K562 (cell line): Measurements from ENCODE around the gene SNCG. TPM values are rescaled to one million over a fixed set of nuclear protein-coding genes. Genes with fewer than 3 reads are reported as not detected.

Source experiments
- ATAC-seq: fragments of 200-7000 bp; cut with Tn5 transposase; 3 replicates; pipeline ENCODE4 v1.9.1; 2020; ENCODE audit warnings: moderate library complexity
- BruUV-seq: library from RNA; stranded (reverse); fragments of 400-500 nt; replicated peaks from 2 replicates; lab custom pipeline; 2021; lab: Mats Ljungman, UMichigan
- CTCF ChIA-PET: fragments of 300-600 bp; formaldehyde crosslinking; extraction: SDS; loops from one replicate; lab custom pipeline; 2021; ENCODE audit warnings: low intra/inter-chr PET ratio; lab: Yijun Ruan, JAX
- POLR2A ChIA-PET: fragments of 300-600, 350-650 bp; sonication (Branson Sonifier 250); formaldehyde crosslinking; extraction: SDS; loops from one replicate; lab custom pipeline; 2021; ENCODE audit warnings: antibody characterized with exemption, inconsistent platforms; lab: Yijun Ruan, JAX
- DNase-seq, 4 experiments: peaks; one replicate each; pipeline versions ENCODE4 v3.0.0 to v3.0.0-alpha.2; 2011 to 2018; ENCODE audit warnings: low spot score in 3 of 4, mixed read lengths in 3 of 4; ENCODE audit errors: extremely low read depth in 1 of 4
- FAIRE-seq: peaks from 2 replicates; lab custom pipeline; 2011; peaks lifted over from hg19 to GRCh38; lab: Jason Lieb, UNC
- H2AFZ ChIP-seq: 2 replicates; pipeline ENCODE4 v1.6.0; 2011; ENCODE audit warnings: low read depth, low read length, control low read depth, inconsistent platforms
- H3K27ac ChIP-seq: fragments of 200-600 bp; 3 replicates; pipeline ENCODE4 v1.8.0; 2011; ENCODE audit warnings: low read depth, mild to moderate bottlenecking, control low read depth, inconsistent platforms, low read length, moderate library complexity, mixed read lengths; ENCODE audit errors: extremely low read depth
- H3K27me3 ChIP-seq, 2 experiments: fragments of 300-600 bp in 1 of 2; 2 replicates in 1 of 2; 3 replicates in 1 of 2; pipeline versions ENCODE4 v1.6.0 to v1.8.0; 2011; ENCODE audit warnings: inconsistent platforms in 2 of 2, low read length in 2 of 2, mild to moderate bottlenecking in 1 of 2, mixed read lengths in 1 of 2, moderate library complexity in 1 of 2; ENCODE audit not compliant: control insufficient read depth in 2 of 2, insufficient read depth in 2 of 2
- H3K36me3 ChIP-seq: fragments of 300-600 bp; 3 replicates; pipeline ENCODE4 v1.8.0; 2011; ENCODE audit warnings: mild to moderate bottlenecking, low read length, inconsistent platforms; ENCODE audit not compliant: control insufficient read depth, insufficient read depth
- H3K4me1 ChIP-seq, 2 experiments: fragments of 200-600 bp in 1 of 2; replicated peaks in 1 of 2; 2 replicates in 1 of 2; 3 replicates in 1 of 2; pipeline versions ENCODE4 v1.5.1 to v1.8.0; 2011; ENCODE audit warnings: inconsistent platforms in 2 of 2, low read length in 2 of 2, mild to moderate bottlenecking in 1 of 2, mixed read lengths in 1 of 2, moderate library complexity in 1 of 2; ENCODE audit not compliant: control insufficient read depth in 2 of 2, insufficient read depth in 2 of 2
- H3K4me2 ChIP-seq: 2 replicates; pipeline ENCODE4 v1.6.1; 2011; ENCODE audit warnings: low read length, control low read depth, inconsistent platforms, mixed read lengths; ENCODE audit not compliant: insufficient read depth
- H3K4me3 ChIP-seq: fragments of 200-600 bp; sonication (generic), shearing (Covaris generic); 2 replicates; pipeline ENCODE4 v1.5.1; 2016; ENCODE audit warnings: control low read depth, inconsistent platforms
- H3K79me2 ChIP-seq: fragments of 200-600 bp; 3 replicates; pipeline ENCODE4 v1.8.0; 2011; ENCODE audit warnings: low read length, inconsistent platforms; ENCODE audit not compliant: control insufficient read depth, insufficient read depth
- H3K9ac ChIP-seq, 2 experiments: 2 replicates each; pipeline versions ENCODE4 v1.6.0 to v1.6.1; 2011; ENCODE audit warnings: low read depth in 2 of 2, low read length in 2 of 2, control low read depth in 1 of 2, inconsistent platforms in 1 of 2, mild to moderate bottlenecking in 1 of 2, mixed read lengths in 1 of 2; ENCODE audit not compliant: insufficient read depth in 1 of 2
- H3K9me1 ChIP-seq: one replicate; pipeline ENCODE4 v1.6.0; 2011; ENCODE audit warnings: inconsistent platforms, mild to moderate bottlenecking, low read length, moderate library complexity; ENCODE audit not compliant: control insufficient read depth, insufficient read depth
- H3K9me3 ChIP-seq: replicated peaks from 2 replicates; pipeline ENCODE4 v1.5.1; 2011; ENCODE audit warnings: low read depth, low read length, inconsistent platforms; ENCODE audit not compliant: control insufficient read depth, insufficient read depth
- H4K20me1 ChIP-seq: replicated peaks from 2 replicates; pipeline ENCODE4 v1.6.1; 2011; ENCODE audit warnings: low read length, inconsistent platforms, mixed read lengths; ENCODE audit not compliant: control insufficient read depth, insufficient read depth
- ATF1 ChIP-seq, 2 experiments: fragments of 450-650 bp in 1 of 2; IDR thresholded peaks; 2 replicates each; pipeline ENCODE4 v1.6.1; 2016; ENCODE audit warnings: missing compliant biosample characterization in 1 of 2, missing genetic modification characterization in 1 of 2
- BRF2 ChIP-seq: IDR thresholded peaks from 3 replicates; pipeline ENCODE4 v1.6.1; 2011; ENCODE audit warnings: borderline replicate concordance, mild to moderate bottlenecking; ENCODE audit not compliant: insufficient read length, insufficient read depth
- E2F6 ChIP-seq, 2 experiments: IDR thresholded peaks; 2 replicates each; pipeline ENCODE4 v1.6.1; 2011; ENCODE audit warnings: borderline replicate concordance in 1 of 2, control low read depth in 1 of 2, low read depth in 1 of 2, low read length in 1 of 2, mild to moderate bottlenecking in 1 of 2, mixed read lengths in 1 of 2, moderate library complexity in 1 of 2; ENCODE audit not compliant: insufficient read depth in 1 of 2, insufficient read length in 1 of 2, poor library complexity in 1 of 2, severe bottlenecking in 1 of 2; ENCODE audit errors: extremely low read depth in 1 of 2
- EHMT2 ChIP-seq: fragments of 450-650 bp; IDR thresholded peaks from 2 replicates; pipeline ENCODE4 v1.6.1; 2018; ENCODE audit warnings: antibody characterized with exemption
- FOXJ3 ChIP-seq: sonication (generic); formaldehyde crosslinking; IDR thresholded peaks from 2 replicates; pipeline ENCODE4 v1.4.0; 2020; ENCODE audit warnings: mild to moderate bottlenecking, missing genetic modification reagents
- GATA2 ChIP-seq: sonication (generic); formaldehyde crosslinking; IDR thresholded peaks from 2 replicates; pipeline ENCODE4 v1.4.0; 2020; ENCODE audit warnings: mild to moderate bottlenecking, missing genetic modification reagents
- HDAC6 ChIP-seq: IDR thresholded peaks from 2 replicates; pipeline ENCODE4 v1.6.1; 2012; ENCODE audit warnings: low read depth, mild to moderate bottlenecking, control low read depth, inconsistent platforms, low read length, moderate library complexity
- IRF2 ChIP-seq: sonication (generic); formaldehyde crosslinking; IDR thresholded peaks from 2 replicates; pipeline ENCODE4 v1.8.1; 2022; ENCODE audit warnings: mild to moderate bottlenecking, missing genetic modification reagents
- KHSRP ChIP-seq: fragments of 450-650 bp; IDR thresholded peaks from 2 replicates; pipeline ENCODE4 v1.6.1; 2017
- MCM3 ChIP-seq: fragments of 450-650 bp; IDR thresholded peaks from 2 replicates; pipeline ENCODE4 v1.6.1; 2016
- MTA3 ChIP-seq: fragments of 450-650 bp; formaldehyde crosslinking; IDR thresholded peaks from 2 replicates; pipeline ENCODE4 v1.6.1; 2017; ENCODE audit warnings: mild to moderate bottlenecking, borderline replicate concordance
- MXI1 ChIP-seq: IDR thresholded peaks from 2 replicates; pipeline ENCODE4 v1.6.1; 2011; ENCODE audit warnings: low read depth, mild to moderate bottlenecking, improper control_type of control experiment, low read length
- PHB ChIP-seq: fragments of 250-450 bp; sonication (Bioruptor Pico); IDR thresholded peaks from 2 replicates; pipeline ENCODE4 v1.5.0; 2021
- SUPT5H ChIP-seq: fragments of 450-650 bp; IDR thresholded peaks from 2 replicates; pipeline ENCODE4 v1.6.1; 2016
- TBP ChIP-seq: optimal IDR thresholded peaks from 2 replicates; pipeline ENCODE3; 2011; ENCODE audit warnings: low read depth, low read length, improper control_type of control experiment
- WHSC1 ChIP-seq: IDR thresholded peaks from one replicate; pipeline ENCODE4 v1.6.1; 2012; ENCODE audit warnings: low read length, control low read depth, inconsistent platforms
- ZNF165 ChIP-seq: fragments of 250-450 bp; sonication (Bioruptor Pico); IDR thresholded peaks from 2 replicates; pipeline ENCODE4 v1.4.0; 2020; ENCODE audit warnings: borderline replicate concordance
- ZSCAN32 ChIP-seq: fragments of 450-650 bp; formaldehyde crosslinking; IDR thresholded peaks from 2 replicates; pipeline ENCODE4 v1.4.0; 2020; ENCODE audit warnings: mild to moderate bottlenecking, moderate library complexity
- WGBS: fragments of 100-300 bp; shearing (Covaris generic); methylation state at CpG from one replicate; pipeline ENCODE4 v1.1.6; 2016; ENCODE audit warnings: low coverage, mixed read lengths; ENCODE audit not compliant: insufficient coverage; ENCODE audit errors: missing lambda C conversion rate; 5-methylcytosine and 5-hydroxymethylcytosine counted together
- in situ Hi-C: fragments of 300-500 bp; cut with MboI; formaldehyde crosslinking; loops from 4 replicates; pipeline ENCODE4 v1.15.0; 2018; ENCODE audit warnings: inconsistent platforms, mixed read lengths
- intact Hi-C: fragments of 100-400 bp; cut with micrococcal nuclease; formaldehyde crosslinking; loops from 2 replicates; pipeline ENCODE4 v1.14.2; 2022
- polyA plus RNA-seq, 8 experiments: library from polyadenylated mRNA; depleted of rRNA in 4 of 8; stranded (reverse) in 5 of 8; unstranded in 3 of 8; fragments of >200 nt; fragmentation: Nextera tagmentation in 2 of 8; fragmentation: Illumina TruSeq in 1 of 8; extraction: Ambion mirVana in 2 of 8; extraction: Trizol in 1 of 8; gene quantifications; 2 replicates each; pipeline versions ENCODE4 v1.2.1 to v1.2.3, GENCODE V29; 2011 to 2014; ENCODE audit warnings: inconsistent platforms in 1 of 8, missing spikeins in 1 of 8
- total RNA-seq, 7 experiments: library from RNA; depleted of rRNA in 6 of 7; stranded (reverse); fragments of >200 nt in 6 of 7; fragmentation: Illumina TruSeq in 2 of 7; extraction: Trizol in 2 of 7; gene quantifications; 2 replicates each; pipeline versions ENCODE4 v1.2.1 to v1.2.3, GENCODE V29; 2011 to 2021; ENCODE audit warnings: low replicate concordance in 1 of 7
- TF ChIP-seq, protein P1 (sequence below): fragments of 450-650 bp; conservative IDR thresholded peaks from 2 replicates; pipeline ENCODE4 v1.6.1; 2016; ENCODE audit warnings: missing genetic modification characterization, low read depth, mild to moderate bottlenecking, control low read depth, missing compliant biosample characterization

The SNCG gene
- total and polyA plus RNA-seq, 9 of the 15 experiments (the other 6 are each of a cell fraction or from before 2014, with no cell fraction given): 9.8 to 146 (median 93.6) TPM

- POLR2A ChIA-PET: no interaction called here
- intact Hi-C loops: no loop called here
- Histone ChIP-seq H3K4me2 (no peak overlapping the region), H2AFZ (no peak overlapping the region), H3K4me3 (no peak overlapping the region), H3K79me2 (no peaks in the 10 kb centered on the region), H3K27me3 (no peaks in the 10 kb centered on the region), H3K4me1 (peaks cover 16 to 19% of the 10 kb centered on the region in 2 experiments), H3K9me3 (0 out of 2 replicates have a peak, but pooled peaks cover 3% of the 10 kb centered on the region), H3K9ac (no peak overlapping the region), H3K36me3 (no peaks in the 10 kb centered on the region), H4K20me1 (no peaks in the 10 kb centered on the region), H3K27ac (no peak overlapping the region), H3K9me1 (no peaks in the 10 kb centered on the region)
- DNase-seq (no peak), FAIRE-seq (no peak), ATAC-seq (no peak)
- 17% methylated on average over 1 of the region's 1 CpG for whole genome bisulfite sequencing
- TF ChIP-seq MTA3 (no peak), TBP (no peak), ZSCAN32 (CRISPR knock-in tag) (no peak), KHSRP (no peak), HDAC6 (no peak), WHSC1 (no peak), BRF2 (no peak), ATF1 (CRISPR knock-in tag; IDR thresholded peaks at IDR 0.05) (no peak), ATF1 (tag; IDR thresholded peaks at IDR 0.05) (no peak), EHMT2 (no peak), FOXJ3 (no peak), MXI1 (no peak), E2F6 (IDR thresholded peaks at IDR 0.05; ENCODE audit: borderline replicate concordance in 1 of 2, extremely low read depth in 1 of 2, insufficient read depth in 1 of 2, insufficient read length in 1 of 2, low read depth in 1 of 2, low read length in 1 of 2, poor library complexity in 1 of 2, severe bottlenecking in 1 of 2) (no peak), SUPT5H (no peak), ZNF165 (CRISPR knock-in tag) (no peak), MCM3 (no peak), GATA2 (no peak), IRF2 (CRISPR knock-in tag) (no peak), PHB (no peak)
- TF ChIP-seq, protein P1, sequence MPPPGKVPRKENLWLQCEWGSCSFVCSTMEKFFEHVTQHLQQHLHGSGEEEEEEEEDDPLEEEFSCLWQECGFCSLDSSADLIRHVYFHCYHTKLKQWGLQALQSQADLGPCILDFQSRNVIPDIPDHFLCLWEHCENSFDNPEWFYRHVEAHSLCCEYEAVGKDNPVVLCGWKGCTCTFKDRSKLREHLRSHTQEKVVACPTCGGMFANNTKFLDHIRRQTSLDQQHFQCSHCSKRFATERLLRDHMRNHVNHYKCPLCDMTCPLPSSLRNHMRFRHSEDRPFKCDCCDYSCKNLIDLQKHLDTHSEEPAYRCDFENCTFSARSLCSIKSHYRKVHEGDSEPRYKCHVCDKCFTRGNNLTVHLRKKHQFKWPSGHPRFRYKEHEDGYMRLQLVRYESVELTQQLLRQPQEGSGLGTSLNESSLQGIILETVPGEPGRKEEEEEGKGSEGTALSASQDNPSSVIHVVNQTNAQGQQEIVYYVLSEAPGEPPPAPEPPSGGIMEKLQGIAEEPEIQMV (tag): no peak
- CTCF ChIA-PET: interaction anchor here (0.6 kb wide), 1 partner anchor 918 kb away, joined by 3 read pairs; no protein-coding TSS in a partner anchor
- in situ Hi-C loops: no loop called here
- BruUV-seq: no TSS peak
These were observed 8.1 kb upstream of the SNCG start for GRCh38 chr10:86950349-86950748.
